Limb (tissue), 2 donors: ENCODE measurements around the gene TBC1D13.
"Not testable (repeated sequence)": the region's sequence is repeated elsewhere in the genome, so short reads cannot be mapped to it uniquely, and the experiment has no call there.

Experiments
- DNase-seq, 2 donors: peaks; one replicate each; pipeline ENCODE4 v3.0.0-alpha.2; 2016; ENCODE audit errors: extremely low spot score in 2 of 2

The TBC1D13 gene

DNA sequence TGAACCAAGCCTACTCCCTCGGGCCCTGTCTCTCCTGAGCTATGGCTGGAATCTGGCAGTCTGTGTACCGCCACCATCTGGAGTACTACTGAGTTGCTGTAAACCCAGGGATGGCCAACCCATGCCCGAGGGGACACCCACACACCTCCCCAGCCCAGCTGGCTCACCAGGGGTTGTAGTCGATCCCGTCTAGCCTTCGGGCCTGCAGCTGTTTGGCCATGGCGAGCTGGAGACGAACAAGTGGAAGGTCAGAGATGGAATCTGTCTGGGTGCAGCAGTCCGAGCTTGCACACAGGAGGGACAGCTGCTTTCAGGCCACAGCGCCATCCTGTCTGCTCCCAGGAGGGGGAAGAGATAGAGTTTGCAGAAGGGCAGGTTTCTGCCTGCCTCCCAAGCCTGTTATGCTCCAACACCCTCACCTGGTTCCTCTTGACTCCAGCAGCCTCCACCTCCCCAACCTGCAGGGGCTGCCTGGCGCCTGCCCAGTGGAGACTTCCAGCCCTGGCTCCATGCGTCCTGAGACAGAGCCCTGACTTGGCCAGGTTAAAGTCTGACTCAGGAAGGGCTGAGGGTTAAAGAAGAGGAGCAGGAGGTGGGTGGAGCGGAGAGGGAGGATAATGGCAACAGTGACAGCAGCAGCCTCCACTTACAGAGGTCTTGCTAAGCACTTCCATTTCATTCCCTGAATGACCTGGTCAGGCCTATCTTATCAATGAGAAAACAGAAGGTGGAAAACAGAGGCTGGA is 58.3 kb downstream of the TBC1D13 start:
- DNase-seq, result no peak

DNA sequence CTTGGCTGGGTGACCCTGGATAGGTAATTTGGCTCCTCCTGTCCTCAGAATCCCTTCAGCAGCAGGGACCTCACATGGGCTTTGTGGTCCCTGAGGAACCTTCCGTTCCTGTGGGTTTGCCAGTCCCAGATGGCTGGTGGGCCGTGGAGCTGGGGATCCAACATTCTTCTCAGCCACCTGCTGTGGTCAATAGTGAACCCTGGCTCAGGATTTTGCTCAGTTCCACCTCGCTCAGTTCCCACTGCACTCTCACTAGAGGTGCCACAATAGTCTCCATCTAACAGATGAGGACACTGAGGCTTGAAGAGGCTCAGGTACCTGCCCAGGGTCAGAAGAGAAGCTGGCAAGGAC is 59.6 kb downstream of the TBC1D13 start:
- no peak for DNase-seq

DNA sequence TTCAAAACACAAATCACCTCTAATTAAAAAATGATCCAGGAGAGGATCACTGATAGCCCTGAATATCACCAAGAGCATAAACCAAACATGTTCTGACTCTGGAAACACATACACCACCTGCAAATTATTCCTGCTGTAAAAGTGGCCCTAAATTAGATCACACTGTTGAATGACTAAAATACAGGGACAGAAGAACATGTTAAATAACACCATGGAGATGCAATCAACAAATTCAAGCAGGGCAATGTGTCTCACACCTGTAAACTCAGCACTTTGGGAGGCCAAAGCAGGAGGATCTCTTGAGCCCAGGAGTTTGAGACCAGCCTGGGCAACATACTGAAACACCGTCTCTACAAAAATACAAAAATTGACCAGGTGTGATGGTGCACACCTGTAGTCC is 60.8 kb downstream of the TBC1D13 start:
- no peak for DNase-seq

DNA sequence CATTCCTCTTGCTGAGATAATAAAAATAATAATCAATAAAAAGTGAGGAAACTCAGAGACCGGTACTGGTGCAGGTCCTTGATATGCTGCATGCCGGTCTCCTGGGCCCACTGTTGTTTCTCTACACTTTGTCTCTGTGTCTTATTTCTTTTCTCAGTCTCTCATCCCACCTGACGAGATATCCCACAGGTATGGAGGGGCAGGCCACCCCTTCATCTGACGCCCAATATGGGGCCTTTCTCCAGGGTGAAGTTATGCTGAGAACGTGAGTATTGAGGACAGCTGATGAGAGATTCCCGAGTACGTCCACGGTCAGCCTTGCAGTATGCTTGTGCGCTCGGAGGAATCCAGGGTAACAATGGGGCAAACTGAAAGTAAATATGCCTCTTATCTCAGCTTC is 64.0 kb downstream of the TBC1D13 start:
- not testable (repeated sequence) for DNase-seq

DNA sequence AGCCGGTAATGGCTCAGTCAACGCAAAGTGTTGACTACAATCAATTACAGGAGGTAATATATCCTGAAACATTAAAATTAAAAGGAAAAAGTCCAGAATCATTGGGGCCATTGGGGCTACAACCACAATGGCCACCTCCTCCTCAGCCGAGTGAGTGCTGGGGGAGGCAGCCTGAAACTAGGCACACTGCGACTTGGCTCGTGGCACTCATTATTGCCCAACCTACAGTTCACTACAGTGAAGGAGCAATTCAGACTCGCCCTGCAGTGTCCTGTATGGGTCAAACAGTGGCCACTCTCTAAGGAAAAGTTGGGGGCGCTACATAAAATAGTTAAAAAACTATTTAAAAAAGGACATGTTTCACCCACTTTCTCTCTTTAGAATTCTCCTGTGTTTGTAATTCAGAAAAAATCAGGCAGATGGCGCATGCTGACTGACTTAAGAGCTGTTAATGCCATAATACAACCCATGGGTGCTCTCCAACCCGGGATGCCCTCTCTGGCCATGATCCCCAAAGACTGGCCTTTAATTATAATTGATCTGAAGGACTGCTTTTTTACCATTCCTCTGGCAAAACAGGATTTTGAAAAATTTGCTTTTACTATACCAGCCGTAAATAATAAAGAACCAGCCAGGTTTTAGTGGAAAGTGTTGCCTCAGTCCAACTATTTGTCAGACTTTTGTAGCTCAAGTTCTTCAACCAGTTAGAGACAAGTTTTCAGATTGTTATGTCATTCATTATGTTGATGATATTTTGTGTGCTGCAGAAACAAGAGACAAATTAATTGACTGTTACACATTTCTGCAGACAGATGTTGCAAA is 64.9 kb downstream of the TBC1D13 start:
- not testable (repeated sequence) for DNase-seq

DNA sequence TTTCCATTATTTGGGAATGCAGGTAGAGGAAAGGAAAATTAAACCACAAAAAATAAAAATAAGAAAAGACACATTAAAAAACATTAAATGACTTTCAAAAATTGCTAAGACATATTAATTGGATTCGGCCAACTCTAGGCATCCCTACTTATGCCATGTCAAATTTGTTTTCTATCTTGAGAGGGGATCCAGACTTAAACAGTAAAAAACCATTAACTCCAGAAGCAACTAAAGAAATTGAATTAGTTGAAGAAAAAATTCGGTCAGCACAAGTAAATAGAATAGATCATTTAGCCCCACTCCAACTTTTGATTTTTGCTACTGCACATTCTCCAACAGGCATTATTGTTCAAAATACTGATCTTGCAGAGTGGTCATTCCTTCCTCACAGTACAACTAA is 65.6 kb downstream of the TBC1D13 start:
- not testable (repeated sequence) for DNase-seq

DNA sequence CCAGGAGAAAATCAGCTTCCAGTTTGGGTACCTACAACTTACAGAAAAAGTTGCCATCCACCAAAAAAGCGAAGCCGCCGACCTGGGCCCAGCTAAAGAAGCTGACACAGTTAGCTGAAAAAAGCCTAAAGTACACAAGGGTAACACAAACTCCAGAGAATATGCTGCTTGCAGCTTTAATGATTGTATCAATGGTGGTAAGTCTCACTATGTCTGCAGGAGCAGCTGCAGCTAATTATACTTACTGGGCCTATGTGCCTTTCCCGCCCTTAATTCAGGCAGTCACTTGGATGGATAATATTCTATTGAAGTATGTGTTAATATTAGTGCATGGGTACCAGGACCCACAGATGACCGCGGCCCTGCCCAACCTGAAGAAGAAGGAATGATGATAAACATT is 67.4 kb downstream of the TBC1D13 start:
- not testable (repeated sequence) for DNase-seq

DNA sequence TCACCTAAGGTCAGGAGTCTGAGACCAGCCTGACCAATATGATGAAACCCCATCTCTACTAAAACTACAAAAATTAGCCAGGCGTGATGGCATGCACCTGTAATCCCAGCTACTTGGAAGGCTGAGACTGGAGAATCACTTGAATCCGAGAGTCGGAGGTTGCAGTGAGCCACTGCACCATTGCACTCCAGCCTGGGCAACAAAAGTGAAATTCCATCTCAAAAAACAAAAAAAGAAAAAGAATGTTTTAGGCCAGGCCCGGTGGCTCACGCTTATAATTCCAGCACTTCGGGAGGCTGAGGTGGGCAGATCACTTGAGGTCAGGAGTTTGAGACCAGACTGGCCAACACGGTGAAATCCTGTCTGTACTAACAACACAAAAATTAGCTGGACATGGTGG is 71.4 kb downstream of the TBC1D13 start:
- not testable (repeated sequence) for DNase-seq
